Epidermal melanocyte (primary cell): ENCODE data around the gene MRPL53.
"Not testable (repeated sequence)": the region's sequence is repeated elsewhere in the genome, so short reads cannot be mapped to it uniquely, and the experiment has no call there.

Source experiments
- DNase-seq: peaks from one replicate; pipeline ENCODE4 v3.0.0; 2011; ENCODE audit warnings: low spot score; ENCODE audit not compliant: insufficient read length

The MRPL53 gene

DNA sequence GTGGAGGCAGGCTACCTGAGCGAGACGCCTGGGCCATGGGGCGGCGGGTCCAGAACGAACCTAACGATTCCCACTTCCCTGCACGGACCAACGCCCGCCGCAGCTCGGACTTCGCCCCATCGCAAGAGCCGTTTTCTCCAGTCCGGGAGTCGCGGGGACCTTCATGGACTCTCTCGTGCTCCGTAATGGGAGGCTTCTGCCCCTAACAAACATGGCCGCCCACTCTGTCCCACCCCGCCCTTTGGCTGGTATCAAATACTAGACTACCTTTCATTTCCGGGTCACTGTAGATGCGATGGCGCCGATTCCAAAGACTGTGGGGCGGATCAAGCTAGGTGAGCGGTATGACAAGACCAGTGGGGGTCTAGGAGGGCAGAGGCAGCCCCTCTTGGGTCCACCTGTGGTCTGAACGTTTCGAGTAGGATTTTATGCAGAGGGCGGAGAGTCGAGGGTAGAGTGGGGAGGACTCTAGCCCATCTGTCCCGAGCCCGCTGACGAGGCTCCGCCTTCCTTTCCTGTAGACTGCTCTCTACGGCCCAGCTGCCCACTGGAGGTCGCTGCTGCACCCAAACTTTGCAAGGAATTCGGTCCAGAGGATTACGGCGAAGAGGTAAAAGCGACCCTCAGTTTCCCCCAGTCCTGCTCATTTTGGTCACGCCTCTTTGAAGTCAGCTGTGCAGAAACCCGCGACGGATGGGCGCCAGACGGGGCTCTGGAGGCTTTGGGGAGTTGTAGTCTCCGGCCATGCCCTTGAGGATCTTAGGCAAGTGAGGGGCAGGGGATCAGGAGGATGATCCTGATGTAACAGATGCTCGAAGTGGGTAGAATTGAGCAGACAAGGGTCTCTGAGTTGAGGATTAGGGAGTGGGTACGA is 10.6 kb upstream of the MRPL53 start, which contains the start of the genes CCDC142 and TTC31:
Gene CCDC142 (minus strand): TSS at position 198 of the 874 bp plus-strand sequence. CDS start 161 bp downstream, at position 37.
Gene TTC31 (plus strand): TSS at position 281 of the 874 bp plus-strand sequence. CDS start 15 bp downstream, at position 296.
- peak; percentile 95 for DNase-seq

DNA sequence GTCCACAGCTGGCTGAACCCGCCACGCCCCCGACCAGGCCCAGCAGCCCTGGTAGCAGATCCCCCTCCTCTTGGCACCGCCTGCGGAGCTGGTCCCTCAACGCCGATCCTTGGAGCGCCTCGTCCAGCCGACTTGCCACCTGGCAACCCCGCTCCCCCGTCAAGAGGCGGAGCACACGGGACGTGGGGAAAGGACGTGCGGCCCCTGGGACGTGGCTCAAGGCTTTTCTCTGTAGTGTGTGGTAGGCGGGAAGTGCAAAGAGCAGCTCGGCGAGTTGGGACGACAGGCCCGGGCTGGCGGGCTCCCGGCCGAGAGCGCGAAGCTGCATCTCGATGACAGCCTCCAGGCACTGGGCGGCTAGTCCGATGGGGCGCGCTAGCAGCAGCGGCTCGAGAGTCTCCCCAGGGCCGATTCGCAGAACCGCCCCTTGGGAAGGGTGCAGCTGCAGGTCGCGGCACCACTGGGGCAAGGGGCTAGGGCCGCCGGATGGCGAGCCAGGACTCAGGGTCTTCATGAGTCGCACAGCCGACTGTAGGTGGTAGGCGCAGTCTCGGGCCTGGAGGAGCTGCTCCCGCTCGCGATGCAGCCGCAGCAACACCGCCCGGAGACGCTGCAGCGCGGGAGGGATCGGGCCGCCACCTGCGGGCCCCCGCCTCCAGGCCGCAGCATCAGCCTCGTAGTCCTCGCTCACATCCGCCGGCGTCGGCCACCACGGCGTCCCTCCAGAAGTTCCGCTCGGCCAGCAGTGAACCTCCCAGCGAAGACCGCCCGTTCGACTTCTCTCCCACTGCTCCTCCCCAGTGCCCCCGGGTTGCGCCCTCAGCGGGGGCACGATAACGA is 9.7 kb upstream of the MRPL53 start:
- DNase-seq, result no peak

DNA sequence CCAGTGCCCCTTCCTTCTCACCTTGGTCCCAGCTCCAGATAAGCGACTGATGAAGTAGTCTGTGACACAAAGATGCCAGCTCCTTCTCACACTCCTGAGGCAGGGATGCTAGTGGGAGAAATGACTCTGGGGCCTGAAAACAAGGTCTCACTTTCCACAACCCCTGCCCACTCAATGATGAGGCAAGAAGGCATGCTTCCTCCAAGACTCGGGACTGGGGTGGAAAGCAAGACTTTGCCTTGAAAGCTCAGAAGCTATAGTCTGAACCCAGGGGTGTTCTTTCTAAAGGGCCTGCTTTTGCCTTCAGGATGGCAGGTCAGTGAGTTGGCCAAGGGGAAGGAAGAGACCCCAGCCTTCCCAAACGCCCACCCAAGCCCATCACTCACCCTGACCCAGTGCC is 9.0 kb upstream of the MRPL53 start:
- no peak for DNase-seq

DNA sequence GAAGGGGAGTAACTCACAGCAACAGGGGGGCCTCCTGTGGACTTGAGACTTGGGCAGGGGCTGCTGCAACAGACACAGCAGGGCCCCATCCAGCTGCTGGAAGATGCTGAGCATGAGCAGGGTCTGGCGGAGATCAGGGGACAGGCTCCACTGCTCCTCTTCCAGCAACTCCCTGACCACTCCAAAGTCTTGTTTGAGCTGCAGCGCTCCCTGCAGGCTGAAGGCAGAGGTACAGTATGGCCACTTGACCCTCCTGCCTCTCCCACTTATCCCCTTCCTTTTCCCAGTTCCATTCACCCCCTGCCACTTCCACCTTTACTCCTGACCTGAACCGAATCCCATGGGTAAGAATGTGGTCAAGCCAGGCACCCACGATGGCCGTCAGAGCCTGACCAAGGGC is 2.4 kb upstream of the MRPL53 start:
- no peak for DNase-seq

DNA sequence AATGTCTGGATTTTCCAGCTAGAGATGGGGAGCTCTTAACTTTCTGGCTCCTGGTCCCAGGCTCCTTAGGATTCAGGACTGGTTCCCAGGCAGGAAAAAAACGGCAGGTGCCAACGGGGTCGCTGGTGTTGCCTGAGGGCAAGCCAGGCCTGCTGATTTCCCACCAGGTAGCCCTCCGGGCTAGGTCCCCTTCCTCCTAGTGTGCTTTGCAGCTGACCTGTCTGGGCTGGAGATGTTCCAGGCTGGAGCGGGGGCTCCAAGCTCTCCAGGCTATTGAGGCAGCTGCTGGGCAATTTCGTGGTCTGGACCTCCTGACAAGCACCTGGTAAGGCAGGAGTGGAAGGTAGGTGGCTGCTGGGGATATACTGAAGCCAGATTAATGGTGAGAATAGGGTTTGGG is 2.0 kb upstream of the MRPL53 start:
- no peak for DNase-seq

DNA sequence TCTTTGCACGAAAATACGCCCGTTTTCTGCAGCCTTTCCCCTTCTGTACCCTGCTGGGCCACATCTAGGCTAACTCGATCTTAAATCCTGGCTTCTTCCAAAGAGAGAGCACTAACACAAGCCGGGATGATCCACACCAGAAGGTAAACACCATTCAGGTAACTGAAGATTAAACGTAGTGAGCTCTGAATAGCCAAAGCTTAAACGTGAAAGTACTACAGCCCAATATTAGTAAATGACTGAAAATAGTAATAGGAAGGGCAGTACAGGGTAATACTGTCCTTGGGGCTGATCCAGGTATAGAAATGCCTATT is 422 bp upstream of the MRPL53 start:
- DNase-seq, result no peak

DNA sequence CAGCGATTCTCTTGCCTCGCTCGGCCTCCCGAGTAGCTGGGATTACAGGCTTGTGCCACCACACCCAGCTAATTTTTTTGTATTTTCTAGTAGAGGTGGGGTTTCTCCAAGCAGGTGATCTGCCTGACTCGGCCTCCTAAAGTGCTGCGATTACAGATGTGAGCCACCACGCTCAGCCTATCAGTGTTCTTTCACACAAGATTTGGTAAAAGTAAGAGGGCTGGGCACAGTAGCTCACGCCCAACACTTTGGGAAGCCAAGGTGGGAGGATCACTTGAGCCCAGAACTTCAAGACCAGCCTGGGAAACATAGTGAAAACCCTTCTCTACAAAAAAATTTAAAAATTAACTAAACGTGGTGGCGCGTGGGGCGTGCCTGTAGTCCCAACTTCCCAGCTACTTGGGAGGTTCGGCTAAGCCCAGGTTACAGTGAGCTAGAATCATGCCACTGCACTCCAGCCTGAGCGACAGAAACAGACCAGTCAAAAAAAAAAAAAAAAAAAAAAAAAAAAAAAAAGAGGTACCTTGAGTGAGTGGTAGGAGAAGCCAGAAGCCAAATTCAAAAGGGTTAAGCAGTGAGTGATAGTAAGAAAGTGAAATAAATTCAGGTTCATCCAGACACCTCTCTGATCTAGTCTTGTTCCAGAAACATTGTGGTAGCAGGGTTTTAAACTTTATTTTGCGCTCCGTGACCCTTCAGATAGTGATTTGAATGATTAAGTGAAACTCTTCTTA is 981 bp downstream of the MRPL53 start:
- no peak for DNase-seq

DNA sequence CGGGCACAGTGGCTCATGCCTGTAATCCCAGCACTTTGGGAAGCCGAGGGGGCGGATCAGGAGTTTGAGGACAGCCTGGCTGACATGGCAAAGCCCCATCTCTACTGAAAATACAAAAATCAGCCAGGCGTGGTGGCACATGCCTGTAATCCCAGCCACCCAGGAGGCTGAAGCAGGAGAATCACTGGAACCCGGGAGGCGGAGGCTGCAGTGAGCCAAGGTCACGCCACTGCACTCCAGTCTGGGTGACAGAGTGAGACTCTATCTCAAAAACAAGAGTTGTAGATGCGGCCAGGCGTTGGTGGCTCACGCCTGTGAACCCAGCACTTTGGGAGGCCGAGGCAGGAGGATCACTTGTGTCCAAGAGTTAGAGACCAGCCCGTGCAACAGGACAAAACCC is 1.7 kb downstream of the MRPL53 start:
- not testable (repeated sequence) for DNase-seq

DNA sequence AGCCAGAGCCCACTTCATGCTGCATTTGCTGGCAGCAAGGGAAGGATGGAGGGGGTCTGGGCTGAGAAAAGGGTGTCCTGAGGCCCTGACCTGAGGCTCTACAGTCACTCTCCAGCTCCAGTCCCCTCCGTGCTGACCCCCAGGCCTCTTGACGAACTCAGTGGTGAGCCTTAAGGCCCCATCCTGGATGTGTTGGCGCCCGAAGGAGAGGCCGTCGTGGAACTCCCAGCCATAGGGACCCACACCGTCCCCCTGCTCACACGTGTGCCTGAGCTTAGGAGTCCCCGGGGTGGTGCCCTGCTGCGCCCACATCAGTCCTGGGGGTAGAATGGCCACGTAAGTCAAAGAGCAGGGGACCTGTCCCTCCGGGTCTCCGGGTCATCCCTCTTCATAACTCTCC is 8.1 kb downstream of the MRPL53 start:
- no peak for DNase-seq

DNA sequence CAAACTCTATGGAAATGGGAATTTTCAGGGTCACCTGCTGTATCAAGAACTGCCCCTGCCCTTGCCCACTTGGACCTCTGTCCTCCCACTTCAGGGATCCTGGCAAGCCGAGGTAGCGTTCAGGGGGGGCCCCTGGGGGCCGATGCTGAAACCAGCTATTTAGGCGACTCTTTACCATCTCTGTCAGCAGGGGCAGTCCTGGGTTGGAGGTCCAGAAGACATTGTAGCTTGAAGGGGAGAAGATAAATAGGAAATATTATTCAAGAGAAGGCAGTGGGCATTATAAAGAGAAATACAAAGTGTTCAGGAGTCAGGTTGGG is 9.7 kb downstream of the MRPL53 start:
- no peak for DNase-seq

DNA sequence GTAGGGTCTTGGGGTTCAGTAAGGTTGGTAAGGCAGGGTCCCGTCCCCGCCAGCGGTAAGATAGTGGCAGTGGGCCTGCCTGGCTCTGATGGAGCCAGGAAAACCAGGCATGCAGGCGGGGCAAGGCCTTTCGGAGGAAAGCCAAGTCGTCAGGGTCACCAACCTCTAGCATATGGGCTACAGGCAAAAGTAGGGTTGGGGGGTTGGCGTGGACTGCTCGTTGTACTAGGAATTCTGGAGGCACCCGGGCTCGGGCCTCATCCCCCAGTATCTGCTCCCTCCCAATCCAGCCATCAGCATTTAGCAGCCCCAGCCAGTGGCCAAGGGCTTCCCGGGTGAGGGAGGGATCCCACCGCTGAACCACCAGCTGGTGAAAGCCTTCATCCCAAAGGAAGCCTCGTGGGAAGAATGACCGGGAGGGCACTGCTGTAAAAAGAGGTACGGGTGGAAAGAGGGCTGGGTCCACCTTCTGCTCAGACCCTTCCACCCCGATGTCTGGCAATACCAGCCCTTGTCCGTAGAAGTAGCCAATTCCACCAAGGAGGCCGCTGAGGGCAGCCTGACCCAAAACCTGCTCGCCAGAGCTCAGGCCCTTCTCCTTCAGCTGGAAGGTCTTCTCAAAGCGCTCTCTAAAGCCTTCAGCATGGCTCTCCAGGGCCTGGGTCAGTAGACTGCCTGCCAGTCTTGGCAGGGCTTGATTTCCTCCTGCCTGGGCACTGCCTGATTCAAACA is 10.3 kb downstream of the MRPL53 start:
- DNase-seq, result no peak

DNA sequence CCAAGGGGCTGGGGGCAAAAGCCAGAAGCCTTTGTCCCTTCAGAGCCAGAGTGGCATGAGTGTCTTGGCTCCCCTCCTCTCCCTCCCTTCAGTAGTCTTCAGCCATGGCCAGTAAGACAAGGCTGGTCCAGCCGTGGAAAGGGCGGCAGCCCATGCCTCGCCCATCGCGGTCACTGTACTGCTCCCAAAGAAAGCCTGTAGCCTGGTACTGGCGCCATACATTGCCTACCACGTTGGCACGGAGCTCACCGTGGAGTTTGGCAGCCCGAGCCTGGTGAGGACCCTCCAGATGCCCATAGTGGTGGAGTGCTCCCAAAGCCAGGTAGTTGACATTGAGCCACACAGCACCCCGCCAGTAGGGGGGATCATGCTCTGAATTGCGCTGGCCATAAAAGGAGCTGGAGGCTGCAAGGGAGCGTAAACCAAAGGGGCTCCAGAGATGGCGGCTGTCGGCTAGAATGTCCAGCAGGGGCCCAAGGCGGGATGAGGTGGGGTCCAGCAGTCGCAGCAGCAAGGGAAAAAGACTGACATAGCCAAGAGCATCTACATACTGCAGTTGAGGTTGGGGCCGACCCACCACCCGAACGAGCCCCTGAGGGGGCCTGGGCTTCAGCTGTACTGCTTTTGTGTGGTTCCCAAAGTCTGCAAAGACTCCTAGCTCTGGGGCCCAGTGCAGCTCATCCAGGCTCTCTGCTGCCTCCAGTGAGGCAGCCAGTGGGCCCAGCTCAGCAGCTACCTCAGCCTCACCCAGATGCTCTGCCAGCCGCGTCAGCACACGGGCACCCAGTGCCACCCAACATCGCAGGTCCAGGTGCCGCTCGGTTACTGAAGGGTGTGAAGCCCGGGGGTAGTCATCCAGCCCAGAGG is 11.1 kb downstream of the MRPL53 start:
- no peak for DNase-seq

DNA sequence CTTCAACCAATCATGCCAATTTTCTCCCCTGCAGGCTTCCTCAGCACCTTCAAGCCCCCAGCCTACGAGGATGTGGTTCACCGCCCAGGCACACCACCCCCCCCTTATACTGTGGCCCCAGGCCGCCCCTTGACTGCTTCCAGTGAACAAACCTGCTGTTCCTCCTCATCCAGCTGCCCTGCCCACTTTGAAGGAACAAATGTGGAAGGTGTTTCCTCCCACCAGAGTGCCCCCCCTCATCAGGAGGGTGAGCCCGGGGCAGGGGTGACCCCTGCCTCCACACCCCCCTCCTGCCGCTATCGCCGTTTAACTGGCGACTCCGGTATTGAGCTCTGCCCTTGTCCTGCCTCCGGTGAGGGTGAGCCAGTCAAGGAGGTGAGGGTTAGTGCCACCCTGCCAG is 12.3 kb downstream of the MRPL53 start:
- not testable (repeated sequence) for DNase-seq

DNA sequence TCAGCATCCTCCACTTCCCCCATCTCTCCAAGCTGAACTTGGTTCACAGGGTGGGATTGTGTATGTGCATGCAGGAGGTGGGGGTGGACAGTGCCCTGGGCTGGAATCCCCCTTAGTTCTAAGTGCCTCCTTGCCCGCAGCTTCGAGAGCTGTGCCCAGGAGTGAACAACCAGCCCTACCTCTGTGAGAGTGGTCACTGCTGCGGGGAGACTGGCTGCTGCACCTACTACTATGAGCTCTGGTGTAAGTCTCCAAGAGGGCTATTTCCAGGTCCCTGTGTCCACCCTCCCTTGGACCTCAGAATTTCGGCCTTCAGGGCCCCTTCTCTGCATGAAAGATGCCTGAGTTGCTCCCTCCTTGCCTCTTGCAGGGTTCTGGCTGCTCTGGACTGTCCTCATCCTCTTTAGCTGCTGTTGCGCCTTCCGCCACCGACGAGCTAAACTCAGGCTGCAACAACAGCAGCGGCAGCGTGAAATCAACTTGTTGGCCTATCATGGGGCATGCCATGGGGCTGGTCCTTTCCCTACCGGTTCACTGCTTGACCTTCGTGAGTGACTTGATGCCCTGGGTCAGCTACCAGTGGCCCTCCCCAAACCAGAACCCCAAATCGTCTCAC is 12.9 kb downstream of the MRPL53 start:
- not testable (repeated sequence) for DNase-seq

DNA sequence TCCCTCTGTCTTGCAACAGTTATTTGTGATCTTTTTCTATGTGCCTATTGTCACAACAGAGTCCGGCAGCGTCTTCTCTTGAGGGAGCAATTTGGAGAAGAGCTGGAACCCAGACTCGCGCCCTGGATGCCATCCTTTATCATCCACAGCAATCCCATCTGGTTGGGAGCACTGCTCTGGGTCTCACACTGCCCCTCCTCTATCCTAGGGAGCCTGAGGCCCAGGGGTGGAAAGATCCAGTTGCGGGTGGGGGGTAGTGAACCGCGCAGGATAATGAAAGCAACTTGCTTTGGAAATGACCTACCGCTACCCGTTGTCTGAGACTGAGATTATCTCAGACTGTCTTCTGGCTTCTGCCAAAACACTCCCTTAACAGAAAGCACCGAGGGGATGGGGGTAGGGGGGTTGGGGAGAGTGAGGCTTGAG is 13.5 kb downstream of the MRPL53 start:
- no peak for DNase-seq

DNA sequence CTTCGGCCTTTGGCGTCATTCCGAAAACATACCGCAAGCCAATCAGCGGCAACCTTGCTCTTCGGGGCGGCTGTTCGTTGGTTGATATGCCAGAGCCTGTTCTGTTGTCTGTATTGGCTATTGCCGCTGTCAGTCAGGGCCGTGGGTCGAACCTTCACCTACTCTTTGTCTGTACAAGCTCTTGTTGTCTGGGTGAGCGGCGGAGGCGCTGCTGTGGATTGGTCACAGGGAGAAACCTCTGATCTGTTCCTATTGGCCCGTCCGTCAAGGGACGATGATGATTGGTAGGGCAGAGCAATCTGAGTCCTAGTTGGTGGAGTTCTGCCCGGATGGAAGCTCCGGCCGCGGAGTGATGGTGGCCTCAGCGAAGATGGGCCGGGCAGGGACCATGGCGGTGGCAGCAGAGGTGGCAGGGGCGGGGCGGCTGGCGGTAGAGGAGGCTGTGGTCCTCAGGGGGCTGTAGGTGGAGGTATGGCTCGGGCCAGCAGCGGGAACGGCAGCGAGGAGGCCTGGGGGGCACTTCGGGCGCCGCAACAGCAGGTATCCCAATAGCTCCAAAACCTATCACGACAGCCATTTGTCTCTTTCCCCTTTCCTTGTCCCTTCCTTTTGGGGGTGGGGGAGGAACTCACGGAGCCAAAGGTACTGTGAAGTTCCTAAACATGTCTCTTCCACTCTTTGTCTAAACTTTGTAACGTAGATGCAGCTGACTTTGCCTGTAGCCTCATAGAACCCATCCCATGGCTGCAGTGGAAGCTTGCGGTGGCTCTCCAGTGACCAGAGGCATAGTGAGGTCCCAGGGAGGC is 14.1 kb downstream of the MRPL53 start, which contains the start of gene WBP1:
Gene WBP1 (plus strand): TSS at position 307 of the 806 bp plus-strand sequence. CDS start 165 bp downstream, at position 472.
- peak; percentile 97 for DNase-seq

DNA sequence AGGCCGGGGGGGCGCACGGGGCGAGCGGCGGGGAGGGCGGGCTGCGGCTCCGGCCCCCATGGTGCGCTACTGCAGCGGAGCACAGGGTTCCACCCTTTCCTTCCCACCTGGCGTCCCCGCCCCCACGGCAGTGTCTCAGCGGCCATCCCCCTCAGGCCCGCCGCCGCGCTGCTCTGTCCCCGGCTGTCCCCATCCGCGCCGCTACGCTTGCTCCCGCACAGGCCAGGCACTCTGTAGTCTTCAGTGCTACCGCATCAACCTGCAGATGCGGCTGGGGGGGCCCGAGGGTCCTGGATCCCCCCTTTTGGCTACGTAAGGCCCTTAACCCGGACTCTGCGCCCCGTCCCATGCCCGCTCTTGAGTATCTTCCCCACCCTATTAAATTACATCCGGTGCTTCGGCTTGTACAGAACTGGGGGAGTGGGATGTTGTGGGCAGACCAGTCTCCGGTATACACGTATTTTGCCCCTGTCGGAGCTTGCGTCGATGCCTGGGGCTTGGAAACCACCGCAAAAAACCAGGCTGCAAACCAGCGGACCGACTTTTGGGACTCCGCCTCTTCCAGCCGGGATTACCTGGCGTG is 14.8 kb downstream of the MRPL53 start:
- DNase-seq, result no peak

DNA sequence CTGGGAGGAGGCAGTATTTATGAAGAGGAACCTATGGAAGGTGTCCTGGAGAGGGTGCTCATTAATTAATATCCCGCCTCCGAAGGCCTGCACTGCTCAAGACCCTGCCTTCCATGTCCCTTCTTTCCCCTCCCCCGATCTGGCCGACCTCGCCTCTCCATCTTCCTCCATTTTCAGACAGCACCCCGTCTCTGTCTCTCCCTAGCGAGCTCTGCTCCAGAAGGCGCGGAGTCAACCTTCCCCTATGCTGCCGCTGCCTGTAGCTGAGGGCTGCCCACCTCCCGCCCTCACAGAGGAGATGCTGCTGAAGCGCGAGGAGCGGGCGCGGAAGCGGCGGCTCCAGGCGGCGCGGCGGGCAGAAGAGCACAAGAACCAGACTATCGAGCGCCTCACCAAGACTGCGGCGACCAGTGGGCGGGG is 15.3 kb downstream of the MRPL53 start:
- DNase-seq, result no peak
